H9 (cell line): Measurements from ENCODE around the gene SPTBN1. TPM values are rescaled to one million over a fixed set of nuclear protein-coding genes. Genes with fewer than 3 reads are reported as not detected.

Experiments
- DNase-seq: peaks from one replicate; pipeline ENCODE4 v3.0.0-alpha.2; 2017
- H2AFZ ChIP-seq: one replicate; pipeline ENCODE4 v1.6.1; 2013; ENCODE audit warnings: mild to moderate bottlenecking, low read length, control low read depth, moderate library complexity
- H2AK5ac ChIP-seq: 2 replicates; pipeline ENCODE4 v1.6.1; 2013; ENCODE audit warnings: low read length, control low read depth, mixed read lengths; ENCODE audit not compliant: insufficient read length
- H2BK120ac ChIP-seq: one replicate; pipeline ENCODE4 v1.6.1; 2013; ENCODE audit warnings: low read depth, mild to moderate bottlenecking, low read length, control low read depth, inconsistent platforms; ENCODE audit not compliant: poor library complexity, severe bottlenecking
- H2BK12ac ChIP-seq: 2 replicates; pipeline ENCODE4 v1.6.1; 2013; ENCODE audit warnings: low read length, control low read depth, mixed read lengths, low read depth; ENCODE audit not compliant: insufficient read length
- H2BK15ac ChIP-seq: 2 replicates; pipeline ENCODE4 v1.6.1; 2013; ENCODE audit warnings: low read depth, low read length, control low read depth
- H2BK20ac ChIP-seq: one replicate; pipeline ENCODE4 v1.6.1; 2013; ENCODE audit warnings: low read depth, mild to moderate bottlenecking, low read length, control low read depth, inconsistent platforms; ENCODE audit not compliant: poor library complexity, severe bottlenecking
- H2BK5ac ChIP-seq: 2 replicates; pipeline ENCODE4 v1.6.1; 2013; ENCODE audit warnings: low read length, control low read depth, mixed read lengths; ENCODE audit not compliant: insufficient read length
- H3K14ac ChIP-seq: 2 replicates; pipeline ENCODE4 v1.6.1; 2013; ENCODE audit warnings: low read length, control low read depth; ENCODE audit not compliant: insufficient read depth
- H3K18ac ChIP-seq: 2 replicates; pipeline ENCODE4 v1.6.1; 2013; ENCODE audit warnings: low read depth, mild to moderate bottlenecking, mixed read lengths, low read length, control low read depth; ENCODE audit not compliant: insufficient read length
- H3K23ac ChIP-seq: 2 replicates; pipeline ENCODE4 v1.6.1; 2013; ENCODE audit warnings: low read length, control low read depth, mixed read lengths, low read depth; ENCODE audit not compliant: insufficient read length
- H3K23me2 ChIP-seq: 2 replicates; pipeline ENCODE4 v1.6.1; 2013; ENCODE audit warnings: low read depth, mild to moderate bottlenecking, mixed read lengths, low read length, control low read depth; ENCODE audit not compliant: insufficient read length, poor library complexity, severe bottlenecking
- H3K27ac ChIP-seq: 2 replicates; pipeline ENCODE4 v1.5.1; 2013; ENCODE audit warnings: low read length, control low read depth, mixed read lengths, low read depth; ENCODE audit not compliant: insufficient read length
- H3K27me3 ChIP-seq: 2 replicates; pipeline ENCODE4 v1.6.1; 2013; ENCODE audit warnings: low read length, control low read depth, inconsistent platforms; ENCODE audit not compliant: insufficient read depth
- H3K4ac ChIP-seq: 2 replicates; pipeline ENCODE4 v1.6.1; 2013; ENCODE audit warnings: low read depth, mild to moderate bottlenecking, control low read depth, inconsistent platforms, low read length, moderate library complexity
- H3K4me1 ChIP-seq: 2 replicates; pipeline ENCODE4 v1.6.1; 2013; ENCODE audit warnings: low read length, control low read depth, inconsistent platforms; ENCODE audit not compliant: insufficient read depth
- H3K4me2 ChIP-seq: 2 replicates; pipeline ENCODE4 v1.6.1; 2013; ENCODE audit warnings: low read length, control low read depth, mixed read lengths; ENCODE audit not compliant: insufficient read length, insufficient read depth
- H3K56ac ChIP-seq: 2 replicates; pipeline ENCODE4 v1.6.1; 2013; ENCODE audit warnings: low read depth, mild to moderate bottlenecking, mixed read lengths, low read length, control low read depth; ENCODE audit not compliant: insufficient read length
- H3K79me1 ChIP-seq: 2 replicates; pipeline ENCODE4 v1.6.1; 2013; ENCODE audit warnings: low read depth, mild to moderate bottlenecking, moderate library complexity, low read length, control low read depth, inconsistent platforms; ENCODE audit not compliant: insufficient read depth, poor library complexity, severe bottlenecking
- H3K79me2 ChIP-seq: 2 replicates; pipeline ENCODE4 v1.6.1; 2013; ENCODE audit warnings: low read length, control low read depth, inconsistent platforms; ENCODE audit not compliant: insufficient read depth
- H3K9ac ChIP-seq: 2 replicates; pipeline ENCODE4 v1.6.1; 2013; ENCODE audit warnings: low read length, control low read depth, mixed read lengths; ENCODE audit not compliant: insufficient read length; ENCODE audit errors: extremely low read depth
- H3K9me3 ChIP-seq: one replicate; pipeline ENCODE4 v1.6.1; 2013; ENCODE audit warnings: low read depth, low read length, inconsistent platforms; ENCODE audit not compliant: control insufficient read depth
- H3T11ph ChIP-seq: one replicate; pipeline ENCODE4 v1.6.1; 2013; ENCODE audit warnings: mild to moderate bottlenecking, low read length, control low read depth, inconsistent platforms
- H4K20me1 ChIP-seq: one replicate; pipeline ENCODE4 v1.6.1; 2013; ENCODE audit not compliant: control insufficient read depth, insufficient read length, insufficient read depth
- H4K5ac ChIP-seq: 2 replicates; pipeline ENCODE4 v1.6.1; 2013; ENCODE audit warnings: low read depth, mild to moderate bottlenecking, mixed read lengths, low read length, control low read depth; ENCODE audit not compliant: insufficient read length
- H4K8ac ChIP-seq: replicated peaks from 2 replicates; pipeline ENCODE4 v1.6.1; 2013; ENCODE audit warnings: low read length, control low read depth, mixed read lengths, low read depth; ENCODE audit not compliant: insufficient read length
- H4K91ac ChIP-seq: 2 replicates; pipeline ENCODE4 v1.6.1; 2013; ENCODE audit warnings: low read depth, mild to moderate bottlenecking, moderate library complexity, mixed read lengths, low read length, control low read depth; ENCODE audit not compliant: insufficient read length
- H3K27ac Mint-ChIP-seq, 3 experiments: 2 replicates in 2 of 3; 3 replicates in 1 of 3; pipeline ENCODE4 v1.8.0; 2020 to 2021; ENCODE audit warnings: mixed read lengths in 3 of 3, mild to moderate bottlenecking in 1 of 3, moderate library complexity in 1 of 3
- H3K27me3 Mint-ChIP-seq: 2 replicates; pipeline ENCODE4 v1.8.0; 2021; ENCODE audit warnings: low read depth, mild to moderate bottlenecking, moderate library complexity, mixed read lengths
- H3K36me3 Mint-ChIP-seq, 3 experiments: 2 replicates in 2 of 3; 3 replicates in 1 of 3; pipeline ENCODE4 v1.8.0; 2020 to 2021; ENCODE audit warnings: low read depth in 3 of 3, mixed read lengths in 3 of 3; ENCODE audit not compliant: insufficient read depth in 1 of 3
- H3K4me1 Mint-ChIP-seq, 2 experiments: 2 replicates each; pipeline ENCODE4 v1.8.0; 2020; ENCODE audit warnings: mixed read lengths in 2 of 2
- H3K4me3 Mint-ChIP-seq, 2 experiments: 2 replicates in 1 of 2; 3 replicates in 1 of 2; pipeline ENCODE4 v1.8.0; 2020 to 2021; ENCODE audit warnings: mild to moderate bottlenecking in 2 of 2, mixed read lengths in 2 of 2, moderate library complexity in 1 of 2
- H3K9me3 Mint-ChIP-seq, 2 experiments: 2 replicates in 1 of 2; 3 replicates in 1 of 2; pipeline ENCODE4 v1.8.0; 2020; ENCODE audit warnings: mild to moderate bottlenecking in 2 of 2, mixed read lengths in 2 of 2, moderate library complexity in 1 of 2
- CTCF ChIP-seq: fragments of 200-600 bp; sonication (generic); conservative IDR thresholded peaks from 3 replicates; pipeline ENCODE4 v1.8.0; 2021; ENCODE audit warnings: antibody characterized with exemption, mild to moderate bottlenecking
- WGBS: extraction: QIAGEN DNeasy Blood & Tissue Kit; methylation state at CpG from one replicate; pipeline ENCODE4 v1.1.7; 2013; ENCODE audit warnings: missing lambda C conversion rate, low lambda C conversion rate, mixed read lengths; ENCODE audit not compliant: insufficient read length; ENCODE audit errors: extremely low coverage; 5-methylcytosine and 5-hydroxymethylcytosine counted together
- total RNA-seq: library from RNA; stranded (reverse); gene quantifications from 2 replicates; pipeline ENCODE4 v1.2.1, GENCODE V29; 2021

SPTBN1 gene
- total RNA-seq, 1 experiment from 2014 or later, result 164 TPM

GRCh38 chr2:54579682-54580620, 123.8 kb downstream of the SPTBN1 start:
- Histone ChIP-seq H3K9me3 (no peaks in the 10 kb centered on the region), H3K14ac (no peak overlapping the region), H2BK12ac (no peak overlapping the region), H2BK5ac (no peak overlapping the region), H3K56ac (no peak overlapping the region), H3K79me1 (peaks cover 4% of the 10 kb centered on the region), H2BK15ac (no peak overlapping the region), H3K27ac (no peak overlapping the region), H3T11ph (no peak overlapping the region), H4K8ac (no peak overlapping the region), H3K23ac (no peak overlapping the region), H3K4me2 (no peak overlapping the region), H2BK120ac (no peak overlapping the region), H2AFZ (no peak overlapping the region), H4K5ac (no peak overlapping the region), H2BK20ac (no peak overlapping the region), H3K4me1 (peaks cover 23% of the 10 kb centered on the region), H3K79me2 (peaks cover 46% of the 10 kb centered on the region; the same call in 1 of the 2 replicates), H4K91ac (no peak overlapping the region), H3K9ac (no peak overlapping the region), H3K27me3 (no peaks in the 10 kb centered on the region), H3K4ac (no peak overlapping the region), H4K20me1 (peaks cover 3% of the 10 kb centered on the region), H3K18ac (no peak overlapping the region), H2AK5ac (no peak overlapping the region), H3K23me2 (no peaks in the 10 kb centered on the region)
- Mint-ChIP-seq H3K36me3 (peaks cover 3 to 4% (median 4%) of the 10 kb centered on the region in 3 experiments; a peak in 3 of 7 replicates), H3K27ac (peak overlapping the region; percentile 29 to 86 (median 70); a peak in 2 of 7 replicates), H3K4me3 (no peak overlapping the region; a peak in 1 of 5 replicates), H3K4me1 (peaks cover 67 to 71% of the 10 kb centered on the region in 2 experiments), H3K27me3 (no peaks in the 10 kb centered on the region), H3K9me3 (no peaks in the 10 kb centered on the region)
- no peak for TF ChIP-seq CTCF
- DNase-seq, result no peak
- WGBS, result no CpG with 5 or more reads among the region's 6 CpGs
